Activated T-cell treated with anti-CD3 and anti-CD28 coated beads, Interleukin-2, amount 50 U/mL, for 24 hours (primary cell): ENCODE results near the gene NGFR.

Source experiments
- DNase-seq: peaks from one replicate; pipeline ENCODE4 v3.0.0-alpha.2; 2020
- H3K27ac Mint-ChIP-seq: 2 replicates; pipeline ENCODE4 v1.8.0; 2020; ENCODE audit warnings: mild to moderate bottlenecking, mixed read lengths
- H3K27me3 Mint-ChIP-seq: 2 replicates; pipeline ENCODE4 v1.8.0; 2020; ENCODE audit warnings: mixed read lengths
- H3K36me3 Mint-ChIP-seq: 2 replicates; pipeline ENCODE4 v1.8.0; 2020; ENCODE audit warnings: low read depth, mixed read lengths
- H3K4me1 Mint-ChIP-seq: 2 replicates; pipeline ENCODE4 v1.8.0; 2020; ENCODE audit warnings: low read depth, mixed read lengths
- H3K4me3 Mint-ChIP-seq: 2 replicates; pipeline ENCODE4 v1.8.0; 2020; ENCODE audit warnings: mild to moderate bottlenecking, moderate library complexity, mixed read lengths
- H3K9me3 Mint-ChIP-seq: 2 replicates; pipeline ENCODE4 v1.8.0; 2020; ENCODE audit warnings: mixed read lengths

NGFR gene

DNA sequence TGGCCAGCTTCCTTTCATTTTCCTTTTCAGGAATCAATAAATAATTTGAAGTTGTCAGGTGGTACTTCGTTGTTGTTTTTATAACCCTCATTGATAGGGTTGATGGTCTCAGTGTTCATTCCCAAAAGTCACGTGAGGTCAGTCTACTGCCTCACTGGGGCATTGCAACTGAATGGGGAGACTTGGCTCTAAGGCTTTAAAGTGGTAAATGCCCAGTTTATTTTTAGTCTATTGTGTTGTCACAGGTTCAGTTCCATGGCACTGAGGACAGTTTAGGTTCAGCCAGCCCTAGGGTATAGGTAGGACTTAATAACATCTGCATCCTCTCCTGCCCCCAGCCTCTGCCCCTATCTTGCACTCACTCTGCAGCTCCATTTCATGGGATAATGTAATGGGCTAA, 33.5 kb upstream of the NGFR start:
- no peak overlapping the region for H3K4me3 Mint-ChIP-seq
- no peak for DNase-seq
- no peaks in the 10 kb centered on the region for H3K36me3 Mint-ChIP-seq
- H3K27me3 Mint-ChIP-seq: peaks cover 63% of the 10 kb centered on the region
- no peaks in the 10 kb centered on the region for H3K4me1 Mint-ChIP-seq
- H3K9me3 Mint-ChIP-seq: peaks cover 2% of the 10 kb centered on the region
- no peak overlapping the region for H3K27ac Mint-ChIP-seq

GRCh38 chr17:49464049-49464448, 31.0 kb upstream of the NGFR start:
- Mint-ChIP-seq H3K36me3 (no peaks in the 10 kb centered on the region), H3K27me3 (peaks cover 70% of the 10 kb centered on the region), H3K4me3 (no peak overlapping the region), H3K27ac (no peak overlapping the region), H3K9me3 (peaks cover 2% of the 10 kb centered on the region), H3K4me1 (no peaks in the 10 kb centered on the region)
- no peak for DNase-seq

DNA sequence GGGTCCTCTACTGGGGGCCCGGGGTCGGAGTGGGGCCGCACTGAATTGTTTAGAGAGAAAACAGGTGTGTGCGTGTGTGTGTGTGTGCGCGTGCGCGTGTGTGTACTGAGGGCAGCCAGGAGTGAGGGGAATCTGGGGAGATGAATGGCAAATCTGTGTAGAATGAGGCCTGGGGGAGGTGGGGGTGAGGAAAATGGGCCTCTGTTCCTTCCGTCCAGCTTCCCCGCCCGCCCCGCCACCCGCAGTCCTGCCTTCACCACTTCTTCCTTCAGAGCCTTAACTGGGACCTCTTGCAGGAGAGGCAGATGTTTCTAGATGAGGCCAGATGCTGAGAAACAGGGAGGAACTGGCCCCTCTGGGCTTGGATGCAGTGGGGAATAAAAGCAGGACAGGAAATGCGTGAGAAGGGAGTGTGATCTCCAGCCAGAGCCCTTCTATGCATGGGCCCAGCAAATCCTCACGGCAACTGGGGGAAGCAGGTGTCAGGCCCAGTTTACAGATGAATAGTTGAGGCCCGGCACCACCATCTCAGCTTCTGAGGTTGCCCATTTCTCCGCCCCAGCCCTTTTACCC, 29.7 kb upstream of the NGFR start:
- DNase-seq: no peak
- H3K27me3 Mint-ChIP-seq: peaks cover 72% of the 10 kb centered on the region

GRCh38 chr17:49466436-49466835, 28.7 kb upstream of the NGFR start:
- Mint-ChIP-seq H3K9me3 (peaks cover 2% of the 10 kb centered on the region), H3K27me3 (peaks cover 72% of the 10 kb centered on the region), H3K36me3 (no peaks in the 10 kb centered on the region), H3K4me3 (no peak overlapping the region), H3K27ac (no peak overlapping the region), H3K4me1 (peaks cover 4% of the 10 kb centered on the region)
- no peak for DNase-seq

More for the DNA sequence above, 29.7 kb upstream of the NGFR start:
- Mint-ChIP-seq H3K4me3 (no peak overlapping the region), H3K9me3 (peaks cover 2% of the 10 kb centered on the region), H3K27ac (no peak overlapping the region), H3K36me3 (no peaks in the 10 kb centered on the region), H3K4me1 (peaks cover 4% of the 10 kb centered on the region)

- Mint-ChIP-seq H3K27ac (no peak overlapping the region), H3K27me3 (peaks cover 74% of the 10 kb centered on the region), H3K36me3 (no peaks in the 10 kb centered on the region), H3K4me3 (no peak overlapping the region), H3K4me1 (peaks cover 4% of the 10 kb centered on the region), H3K9me3 (peaks cover 2% of the 10 kb centered on the region)
- DNase-seq: no peak
These were observed 27.9 kb upstream of the NGFR start for GRCh38 chr17:49467175-49467574.

DNA sequence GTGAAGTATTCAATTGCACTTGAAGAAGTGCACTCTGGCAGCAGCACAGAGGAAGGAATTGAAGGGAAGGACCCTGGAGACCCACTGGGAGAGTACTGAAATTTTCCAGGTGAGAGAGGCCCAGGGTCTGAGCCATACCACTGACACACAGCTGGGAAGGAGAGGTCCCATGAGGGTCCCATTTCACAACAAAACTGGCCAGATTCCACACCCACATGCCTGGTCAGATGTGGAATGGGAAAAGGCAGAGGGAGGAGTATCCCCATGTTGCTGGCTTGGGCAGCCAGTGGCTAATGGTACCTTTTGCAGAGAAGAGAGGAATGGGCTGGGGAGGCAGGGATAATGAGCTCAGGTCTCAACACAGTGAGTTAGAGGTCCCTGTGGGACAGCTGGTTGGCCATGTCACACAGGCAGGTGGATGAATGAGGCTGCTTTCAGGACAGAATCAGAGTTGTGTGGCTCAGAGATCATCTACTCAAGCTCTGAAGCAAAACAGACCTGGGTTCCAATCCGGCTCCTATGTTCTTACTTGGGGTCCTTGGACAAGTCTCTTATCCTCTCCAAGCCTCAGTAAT, 26.2 kb upstream of the NGFR start:
- Mint-ChIP-seq H3K9me3 (peaks cover 2% of the 10 kb centered on the region), H3K36me3 (no peaks in the 10 kb centered on the region), H3K4me3 (no peak overlapping the region), H3K27me3 (peaks cover 74% of the 10 kb centered on the region), H3K4me1 (peaks cover 4% of the 10 kb centered on the region), H3K27ac (no peak overlapping the region)
- no peak for DNase-seq

DNA sequence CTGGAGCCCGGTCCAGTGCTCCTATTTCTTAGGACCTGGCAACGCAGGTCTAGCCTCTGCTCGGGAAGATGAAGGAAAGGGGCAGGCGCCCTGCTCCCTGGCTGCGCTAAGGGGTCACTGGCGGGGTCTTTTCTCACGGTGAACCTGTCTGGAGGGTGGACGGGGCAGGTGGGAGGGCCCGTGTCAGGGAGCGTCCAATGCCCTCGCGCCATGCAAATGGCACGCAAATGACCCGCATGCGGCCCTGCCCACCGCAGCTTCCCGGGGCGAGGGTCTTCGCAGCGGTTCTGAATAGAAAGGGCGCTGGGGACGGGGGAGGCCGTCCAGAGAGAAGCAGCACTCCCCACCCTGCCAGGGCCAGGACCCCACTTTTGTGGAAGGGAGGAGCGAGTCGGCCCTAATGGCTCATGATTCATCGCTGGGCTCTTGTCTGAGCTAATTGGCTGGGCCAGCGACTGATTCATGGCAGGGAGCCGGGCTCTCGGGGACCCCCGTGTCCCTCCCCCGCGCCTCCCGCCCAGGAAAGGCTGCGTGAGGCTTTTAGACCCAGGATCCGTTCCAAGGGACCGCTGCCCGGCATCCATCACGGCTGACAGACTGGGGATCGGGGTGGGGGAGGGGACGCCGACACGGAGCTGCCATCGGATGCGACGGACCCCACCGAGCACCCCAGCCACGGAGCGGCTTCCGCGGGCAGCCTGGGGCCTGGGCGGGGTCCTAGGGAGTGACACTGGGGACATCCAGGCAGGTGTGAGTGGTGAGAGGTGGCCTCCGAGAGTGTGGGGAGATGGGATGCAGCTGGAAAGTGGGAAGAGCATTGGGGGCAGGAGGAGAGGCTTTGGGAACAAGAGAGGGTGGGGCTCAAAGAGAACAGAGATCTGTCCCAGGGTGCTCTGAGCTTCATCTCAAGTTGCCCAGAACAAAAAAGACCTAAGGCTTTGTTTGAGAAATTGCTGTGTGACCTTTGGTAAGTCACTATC, 25.0 kb upstream of the NGFR start:
- DNase-seq: no peak
- Mint-ChIP-seq H3K27me3 (peaks cover 78% of the 10 kb centered on the region), H3K4me1 (peaks cover 4% of the 10 kb centered on the region), H3K36me3 (no peaks in the 10 kb centered on the region), H3K9me3 (peaks cover 4% of the 10 kb centered on the region), H3K4me3 (no peak overlapping the region), H3K27ac (no peak overlapping the region)

GRCh38 chr17:49471089-49471683, 23.9 kb upstream of the NGFR start:
- Mint-ChIP-seq H3K36me3 (no peaks in the 10 kb centered on the region), H3K4me1 (peaks cover 4% of the 10 kb centered on the region), H3K27ac (no peak overlapping the region), H3K27me3 (peaks cover 85% of the 10 kb centered on the region), H3K4me3 (no peak overlapping the region), H3K9me3 (peaks cover 10% of the 10 kb centered on the region)
- no peak for DNase-seq

DNA sequence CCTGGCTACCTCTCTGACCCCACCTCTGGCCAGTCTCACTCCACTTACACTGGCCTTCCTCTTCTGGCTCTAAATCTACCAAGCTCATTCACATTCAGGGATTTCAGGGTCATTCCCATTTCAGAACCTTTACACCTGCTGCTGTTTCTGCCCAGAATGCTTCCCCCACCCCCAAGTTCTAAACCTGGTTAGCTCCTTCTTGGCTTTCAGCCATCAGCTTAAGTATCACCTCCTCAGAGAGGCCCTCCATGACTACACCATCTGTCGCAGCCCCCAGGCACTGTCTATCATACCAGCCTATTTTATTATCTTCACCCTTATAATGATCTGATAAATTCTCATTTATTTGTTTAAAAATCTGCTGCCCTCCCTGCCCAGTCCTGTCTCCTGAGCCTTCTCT, 23.3 kb upstream of the NGFR start:
- Mint-ChIP-seq H3K27ac (no peak overlapping the region), H3K4me3 (no peak overlapping the region), H3K36me3 (no peaks in the 10 kb centered on the region), H3K9me3 (peaks cover 10% of the 10 kb centered on the region), H3K4me1 (peaks cover 4% of the 10 kb centered on the region), H3K27me3 (peaks cover 87% of the 10 kb centered on the region)
- DNase-seq: no peak

DNA sequence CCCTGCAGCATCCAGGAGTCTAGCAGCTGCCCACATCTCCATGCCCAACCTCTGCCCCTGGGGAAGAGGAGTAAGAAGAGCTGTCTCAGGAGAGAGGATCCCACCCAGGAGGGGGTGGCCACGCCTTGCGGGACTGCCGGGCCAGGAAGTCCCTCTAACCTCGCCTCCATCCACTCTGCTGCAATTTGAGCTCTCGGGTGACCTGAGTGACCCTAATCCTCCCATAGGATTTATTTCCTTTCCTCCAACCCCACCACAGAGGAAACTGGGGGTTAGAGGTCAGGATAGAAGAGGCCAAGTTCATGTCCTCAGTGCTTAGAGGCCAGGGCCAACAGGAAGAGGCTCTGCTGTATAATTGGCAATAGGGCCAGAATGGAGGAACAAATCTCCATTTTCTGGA, 22.6 kb upstream of the NGFR start:
- Mint-ChIP-seq H3K27me3 (peaks cover 84% of the 10 kb centered on the region), H3K36me3 (no peaks in the 10 kb centered on the region), H3K4me1 (peaks cover 4% of the 10 kb centered on the region), H3K27ac (no peak overlapping the region), H3K9me3 (peaks cover 10% of the 10 kb centered on the region), H3K4me3 (no peak overlapping the region)
- DNase-seq: no peak

DNA sequence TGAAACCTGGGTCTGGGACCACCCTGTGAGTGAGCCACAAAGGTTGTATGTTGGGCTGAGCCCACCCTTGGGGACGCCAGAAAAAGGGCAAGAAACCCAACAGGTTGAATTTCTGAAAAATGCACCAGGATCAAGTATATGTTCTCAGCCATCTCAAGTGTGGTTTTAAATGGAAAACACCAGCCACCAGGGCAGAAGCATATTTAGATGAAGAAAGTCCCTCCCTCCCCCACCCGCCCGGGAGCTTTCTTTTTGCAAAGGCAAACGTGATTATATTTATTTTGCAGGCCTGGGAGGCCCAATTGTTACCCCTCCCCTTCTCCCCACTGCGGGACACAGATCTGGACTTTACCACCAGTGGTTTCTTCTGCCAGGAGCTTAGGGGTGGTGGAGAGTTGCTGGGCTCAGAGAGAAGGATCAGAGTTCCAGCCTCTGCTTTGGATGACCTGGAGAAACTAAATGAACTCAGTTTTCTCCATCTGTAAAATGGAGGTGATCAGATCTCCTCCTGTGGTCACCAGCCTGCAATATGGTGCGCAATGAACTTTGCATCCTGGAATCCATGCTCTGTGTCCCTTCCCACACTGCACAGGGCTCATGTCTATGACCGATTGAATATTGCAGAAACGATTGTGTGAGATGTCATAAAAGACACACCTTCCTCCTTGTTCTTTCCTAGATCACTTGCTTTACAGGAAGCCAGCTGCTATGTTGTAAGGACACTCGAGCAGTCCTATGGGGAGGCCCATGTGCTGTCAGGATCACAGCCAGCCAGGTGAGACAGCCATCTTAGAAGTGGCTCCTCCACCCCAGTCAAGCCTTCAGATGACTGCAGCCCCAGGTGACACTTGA, 21.0 kb upstream of the NGFR start:
- Mint-ChIP-seq H3K27me3 (peaks cover 84% of the 10 kb centered on the region), H3K4me3 (no peak overlapping the region), H3K36me3 (no peaks in the 10 kb centered on the region), H3K9me3 (peaks cover 10% of the 10 kb centered on the region), H3K27ac (no peak overlapping the region), H3K4me1 (peaks cover 4% of the 10 kb centered on the region)
- DNase-seq: no peak

GRCh38 chr17:49477709-49478108, 17.4 kb upstream of the NGFR start:
- Mint-ChIP-seq H3K4me3 (no peak overlapping the region), H3K36me3 (no peaks in the 10 kb centered on the region)

GRCh38 chr17:49480836-49481615, 14.1 kb upstream of the NGFR start:
- H3K9me3 Mint-ChIP-seq: peaks cover 2% of the 10 kb centered on the region
- H3K4me3 Mint-ChIP-seq: no peak overlapping the region
- no peak overlapping the region for H3K27ac Mint-ChIP-seq
- H3K4me1 Mint-ChIP-seq: no peaks in the 10 kb centered on the region
- DNase-seq: no peak
- H3K36me3 Mint-ChIP-seq: no peaks in the 10 kb centered on the region
- peaks cover 67% of the 10 kb centered on the region for H3K27me3 Mint-ChIP-seq

More at GRCh38 chr17:49477709-49478108, 17.4 kb upstream of the NGFR start:
- no peaks in the 10 kb centered on the region for H3K4me1 Mint-ChIP-seq
- H3K27me3 Mint-ChIP-seq: peaks cover 65% of the 10 kb centered on the region
- DNase-seq: no peak
- no peak overlapping the region for H3K27ac Mint-ChIP-seq
- H3K9me3 Mint-ChIP-seq: peaks cover 10% of the 10 kb centered on the region
